GM12891 (cell line): ENCODE results near the gene NMNAT2.

Experiments used
- POLR2AphosphoS5 ChIP-seq: IDR thresholded peaks from 2 replicates; pipeline ENCODE4 v1.6.1; 2011; ENCODE audit warnings: low read depth, low read length, control low read depth
- SPI1 ChIP-seq: IDR thresholded peaks from 2 replicates; pipeline ENCODE4 v1.6.1; 2011; ENCODE audit warnings: low read depth, low read length, control low read depth
- TAF1 ChIP-seq: IDR thresholded peaks from 2 replicates; pipeline ENCODE4 v1.6.1; 2011; ENCODE audit warnings: low read depth, low read length, control low read depth

DNA sequence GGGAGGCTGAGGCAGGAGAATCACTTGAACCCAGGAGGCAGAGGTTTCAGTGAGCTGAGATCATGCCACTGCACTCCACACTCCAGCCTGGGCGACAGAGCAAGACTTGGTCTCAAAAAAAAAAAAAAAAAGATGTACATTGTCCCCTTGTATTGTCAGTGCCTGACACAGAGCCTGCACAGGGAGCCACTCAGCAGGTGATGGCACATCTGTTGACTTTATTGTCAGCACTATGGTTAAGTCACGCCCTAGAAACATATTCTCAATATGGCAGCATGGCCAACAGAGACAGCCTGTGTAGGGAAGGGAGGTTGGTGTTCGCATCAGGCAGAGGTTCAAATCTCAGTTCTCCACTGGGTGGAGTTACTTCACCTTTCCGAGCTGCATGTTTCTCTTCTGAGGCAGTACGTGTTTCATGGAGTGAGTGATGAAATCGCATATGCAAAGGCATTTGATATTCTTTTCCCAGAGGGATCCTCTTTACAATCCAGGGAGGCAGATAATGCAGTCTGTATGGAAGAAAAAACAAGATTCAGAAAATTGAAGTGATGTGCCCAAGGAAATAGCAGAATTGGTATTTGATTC lies 211.6 kb downstream of the NMNAT2 start:
- TF ChIP-seq POLR2AphosphoS5, result no peak
- no peak for TF ChIP-seq TAF1
- TF ChIP-seq SPI1, result no peak
